ENCODE measurements around the gene ZNF552.
A peak's percentile ranks its signal among the peaks of the same experiment; 100 is the strongest.
"Not testable (repeated sequence)": the region's sequence is repeated elsewhere in the genome, so short reads cannot be mapped to it uniquely, and the experiment has no call there.

Gene ZNF552

GRCh38 chr19:57814505-57815246, at the start of gene ZNF552:
TSS of gene ZNF552 (minus strand) at chr19:57814913. CDS start at chr19:57814743, 170 bp downstream.
- H3K27ac ChIP-seq = peak within 1 kb of the TSS; percentile 93

GRCh38 chr19:57862351-57862750, 47.6 kb upstream of the ZNF552 start:
- not testable (repeated sequence) for H3K27ac ChIP-seq

More at GRCh38 chr19:57814505-57815246, at the start of gene ZNF552:
- no peak; the same call in 1 of the 2 replicates for TF ChIP-seq CTCF (conservative IDR thresholded peaks at IDR 0.05)

GRCh38 chr19:57854117-57854516, 39.4 kb upstream of the ZNF552 start:
- H3K27ac ChIP-seq = not testable (repeated sequence)

GRCh38 chr19:57851812-57852603, 37.3 kb upstream of the ZNF552 start:
- peak overlapping the region; percentile 94 for H3K27ac ChIP-seq

- H3K27ac ChIP-seq = peak overlapping the region; percentile 94
These were observed 35.9 kb upstream of the ZNF552 start for GRCh38 chr19:57850553-57851017.

GRCh38 chr19:57849666-57850473, 35.2 kb upstream of the ZNF552 start, which contains the start of gene ZNF587:
TSS of gene ZNF587 (plus strand) at chr19:57849859. CDS start at chr19:57850039, 180 bp downstream.
- H3K27ac ChIP-seq = peak within 1 kb of the TSS; percentile 94

More at GRCh38 chr19:57850553-57851017, 35.9 kb upstream of the ZNF552 start:
- no peak for TF ChIP-seq CTCF (conservative IDR thresholded peaks at IDR 0.05)

GRCh38 chr19:57849162-57849665, 34.5 kb upstream of the ZNF552 start:
- H3K27ac ChIP-seq = peak overlapping the region; percentile 94

GRCh38 chr19:57847164-57847563, 32.5 kb upstream of the ZNF552 start:
- H3K27ac ChIP-seq = not testable (repeated sequence)

GRCh38 chr19:57841122-57841763, 26.5 kb upstream of the ZNF552 start:
- no peak overlapping the region for H3K27ac ChIP-seq
- TF ChIP-seq CTCF (conservative IDR thresholded peaks at IDR 0.05) = no peak

GRCh38 chr19:57838622-57839191, 24.0 kb upstream of the ZNF552 start:
- H3K27ac ChIP-seq = not testable (repeated sequence)

- not testable (repeated sequence) for H3K27ac ChIP-seq
These were observed 22.3 kb upstream of the ZNF552 start for GRCh38 chr19:57836991-57837390.

Data from VCaP (cell line).